GM18508 (cell line): ENCODE data around the gene GRIK3.
"Not testable (repeated sequence)": the region's sequence is repeated elsewhere in the genome, so short reads cannot be mapped to it uniquely, and the experiment has no call there.

Experiments
- ATAC-seq: cut with Tn5 transposase; IDR thresholded peaks from one replicate; pipeline ENCODE4 v1.9.1; 2021; ENCODE audit warnings: moderate number of reproducible peaks; ENCODE audit not compliant: insufficient read depth, unreplicated experiment

GRIK3 gene

DNA sequence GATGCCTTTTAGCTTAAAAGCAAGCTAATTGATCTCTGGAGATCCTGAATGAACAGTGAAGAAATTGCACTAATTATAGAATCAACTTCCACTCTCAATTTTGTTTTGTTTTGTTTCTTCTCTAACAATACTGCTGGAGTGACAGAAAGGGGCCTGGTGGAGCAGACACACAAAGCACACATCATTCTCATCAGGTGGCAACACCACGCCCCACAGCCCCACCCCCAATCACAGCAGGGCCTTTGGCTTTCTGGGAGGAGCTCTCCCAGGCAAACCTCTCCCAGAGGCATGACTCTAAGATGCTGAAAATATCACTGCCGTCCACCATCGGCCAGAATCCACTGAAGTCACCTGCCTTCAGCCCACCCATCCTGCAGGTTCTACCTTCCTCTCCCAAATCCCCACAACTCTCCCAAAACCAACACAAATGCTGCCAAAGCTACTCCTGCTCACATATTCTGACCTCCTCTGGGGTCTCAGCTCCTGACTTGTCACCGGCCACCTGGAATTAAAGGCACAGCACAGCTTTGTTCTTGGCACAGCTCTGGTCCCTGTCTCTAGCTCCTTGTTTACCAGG lies 120.7 kb downstream of the GRIK3 start:
- ATAC-seq = no peak

DNA sequence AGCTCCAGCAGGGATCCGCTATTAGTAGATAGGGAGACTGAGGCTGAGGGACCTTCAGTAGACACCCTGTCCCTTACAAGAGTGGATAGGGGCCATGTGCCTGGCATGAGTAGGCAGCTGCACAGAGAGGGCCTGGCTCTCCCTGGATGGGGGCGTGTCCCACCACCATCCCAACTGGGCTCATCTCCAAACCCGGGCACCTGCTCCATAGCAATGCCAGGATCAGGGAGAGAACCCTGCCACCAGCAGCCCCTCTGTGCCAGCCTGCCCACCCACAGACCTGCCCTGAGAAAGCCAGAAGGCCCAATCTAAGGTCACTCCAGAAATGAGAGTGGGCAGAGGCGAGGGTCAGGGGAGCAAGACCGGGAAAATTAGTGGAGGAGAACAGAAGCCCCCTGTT lies 121.3 kb downstream of the GRIK3 start:
- no peak for ATAC-seq

DNA sequence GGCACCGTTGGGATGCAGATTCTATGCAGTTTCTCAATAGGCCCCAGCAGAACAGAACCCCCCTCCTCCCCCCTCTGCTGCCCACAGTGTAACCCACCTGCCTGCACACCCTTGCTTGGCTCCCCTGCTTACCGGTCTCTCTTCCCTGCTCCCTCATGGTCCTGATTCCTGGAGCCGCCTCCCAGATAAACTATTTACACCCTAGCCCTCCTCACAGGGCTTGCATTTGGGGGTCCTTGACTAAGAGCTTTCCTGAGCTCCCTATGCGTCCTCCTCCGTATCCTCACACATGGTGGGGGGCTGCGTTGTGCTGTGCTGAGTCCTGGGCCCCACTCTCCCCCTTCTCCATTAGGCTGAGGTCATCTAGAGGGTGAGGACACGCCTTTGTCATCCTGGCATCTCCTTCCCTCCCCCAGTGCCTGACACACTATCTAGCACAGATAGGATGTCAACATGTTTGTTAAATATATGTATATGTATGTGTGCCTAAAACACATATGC lies 121.9 kb downstream of the GRIK3 start:
- no peak for ATAC-seq

DNA sequence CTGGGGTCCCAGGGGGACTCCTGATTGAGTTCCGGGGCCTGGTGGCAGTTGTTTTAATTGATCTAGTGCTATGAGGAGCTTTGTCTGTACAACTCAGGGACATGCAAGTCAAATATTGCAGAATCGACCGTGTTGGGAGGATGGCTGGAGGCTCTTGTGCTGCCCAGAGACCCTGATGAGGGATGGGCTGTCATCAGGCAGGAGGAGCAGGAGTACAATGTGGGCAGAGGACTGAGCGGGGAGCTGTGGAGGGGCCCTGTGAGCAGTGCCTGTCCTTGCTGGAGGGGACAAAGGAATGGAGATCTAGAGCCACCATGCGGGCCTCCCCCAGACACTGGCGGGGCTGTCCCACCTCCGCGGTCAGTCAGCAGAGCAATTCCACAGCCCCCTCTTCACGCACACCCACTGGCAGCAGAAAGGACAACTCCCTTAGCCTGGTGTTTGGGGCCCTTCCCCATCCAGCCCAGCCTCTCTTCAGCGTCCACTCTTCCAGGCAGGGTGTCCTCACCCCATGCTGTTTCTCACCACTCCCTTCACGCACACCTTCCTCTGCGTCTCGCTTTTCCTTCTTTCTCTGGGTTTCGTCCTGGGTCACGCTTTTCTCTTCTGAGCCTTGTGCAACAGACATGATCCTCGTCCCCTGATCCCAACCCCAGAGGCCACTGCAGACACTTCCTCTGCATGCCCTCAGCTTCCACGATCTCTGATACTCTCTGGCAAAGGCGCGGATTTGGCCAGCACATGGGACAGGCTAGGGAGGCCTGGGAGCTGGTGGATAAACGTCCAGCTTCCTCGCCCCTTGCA lies 122.6 kb downstream of the GRIK3 start:
- no peak for ATAC-seq

DNA sequence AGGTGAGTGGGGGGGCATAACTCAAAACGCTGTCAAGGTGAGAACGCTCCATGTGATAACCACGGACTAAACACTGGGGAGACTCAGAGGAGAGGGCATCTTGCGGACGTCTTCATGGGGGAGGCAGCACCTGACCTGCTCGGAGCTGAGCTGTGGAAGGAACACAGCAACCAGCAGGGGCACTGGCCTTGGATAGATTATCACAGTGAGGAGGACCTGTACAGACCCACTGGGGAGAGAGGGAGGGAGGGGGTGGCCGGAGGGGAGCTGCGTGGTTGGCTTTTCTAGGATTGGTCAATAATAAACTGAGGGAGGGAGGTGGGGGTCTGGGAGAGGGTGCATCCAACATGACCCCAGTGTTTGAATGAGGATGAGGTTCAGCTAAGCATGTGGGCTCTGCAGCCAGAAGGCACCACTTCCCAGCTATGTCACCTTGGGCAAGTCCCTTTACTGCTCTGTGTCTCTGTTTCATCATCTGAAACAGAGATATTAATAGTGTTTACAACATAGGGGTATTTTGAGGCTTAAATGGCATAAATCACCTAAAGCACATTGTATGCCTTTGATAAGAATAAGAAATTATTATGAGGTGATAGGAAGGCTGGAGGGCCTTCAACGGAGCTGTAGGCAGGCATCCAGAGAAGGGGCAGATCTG lies 123.3 kb downstream of the GRIK3 start:
- no peak for ATAC-seq

DNA sequence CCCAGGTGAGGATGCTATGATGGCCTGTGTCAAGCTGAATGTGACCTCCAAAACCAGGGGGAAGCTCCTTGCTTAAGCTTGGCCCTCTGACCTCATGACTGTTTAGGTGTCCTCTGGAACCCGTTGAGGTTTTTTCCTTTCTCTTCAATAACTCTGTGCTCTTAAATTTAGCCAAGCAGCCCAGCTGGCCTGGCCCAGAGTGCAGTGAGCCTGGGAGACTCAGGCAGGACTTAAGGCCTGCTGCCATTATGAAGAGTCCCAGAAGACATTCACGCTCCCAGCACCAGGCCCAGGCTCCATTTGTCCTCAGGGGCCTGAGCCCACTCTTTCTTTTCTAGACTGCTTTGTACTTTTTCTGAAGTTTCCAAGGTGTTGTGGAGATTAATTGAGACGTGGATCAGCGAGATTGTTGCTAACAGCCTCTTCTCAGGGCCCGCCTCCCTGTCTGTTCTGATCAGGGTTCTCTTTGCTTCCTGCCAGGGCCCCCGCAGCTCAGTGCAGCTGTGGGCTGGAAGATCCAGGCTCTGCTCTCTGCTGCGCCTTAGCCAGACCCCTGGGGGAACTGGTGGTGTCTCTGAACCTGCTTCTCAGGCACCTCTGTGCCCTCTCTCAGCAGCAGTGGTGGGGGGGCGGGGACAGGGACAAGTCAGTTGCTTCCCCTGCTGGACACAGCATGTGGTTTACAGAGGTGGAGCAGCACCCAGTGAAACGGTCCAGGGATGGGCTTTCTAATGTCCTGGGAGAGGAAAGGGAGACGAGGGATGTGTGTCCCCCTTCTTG lies 124.2 kb downstream of the GRIK3 start:
- ATAC-seq = no peak

DNA sequence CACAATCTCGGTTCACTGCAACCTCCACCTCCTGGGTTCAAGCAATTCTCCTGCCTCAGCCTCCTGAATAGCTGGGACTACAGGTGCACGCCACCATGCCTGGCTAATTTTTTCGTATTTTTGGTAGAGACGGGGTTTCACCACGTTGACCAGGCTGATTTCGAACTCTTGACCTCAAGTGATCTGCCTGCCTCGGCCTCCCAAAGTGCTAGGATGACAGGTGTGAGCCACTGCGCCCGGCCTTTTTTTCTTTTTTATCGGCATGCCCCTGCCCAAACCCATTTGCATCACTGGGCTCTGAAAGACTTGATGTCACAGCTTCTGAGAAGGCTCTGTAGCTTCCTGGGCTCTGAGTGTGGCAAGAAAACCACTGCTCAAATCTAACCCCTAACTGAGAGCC lies 125.0 kb downstream of the GRIK3 start:
- not testable (repeated sequence) for ATAC-seq

DNA sequence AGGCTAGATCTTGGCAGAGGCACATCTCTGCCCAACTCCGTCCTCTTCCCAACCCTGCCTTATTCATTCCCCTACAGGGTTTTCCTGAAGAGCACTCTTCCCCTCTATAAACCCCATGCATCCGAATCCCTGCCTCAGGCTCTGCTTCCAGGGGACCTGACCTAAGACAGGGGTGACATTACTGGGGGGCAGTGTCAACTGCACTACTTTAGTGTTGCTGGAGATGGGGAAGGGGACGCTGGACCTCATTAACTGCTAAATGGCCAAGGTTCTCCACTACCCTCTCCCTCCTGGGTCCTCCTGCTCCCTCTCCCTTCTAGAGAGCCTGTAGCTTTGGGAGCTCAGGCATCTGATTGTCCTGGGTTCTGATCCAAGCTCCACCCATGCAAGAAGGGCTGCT lies 126.2 kb downstream of the GRIK3 start:
- ATAC-seq = no peak

DNA sequence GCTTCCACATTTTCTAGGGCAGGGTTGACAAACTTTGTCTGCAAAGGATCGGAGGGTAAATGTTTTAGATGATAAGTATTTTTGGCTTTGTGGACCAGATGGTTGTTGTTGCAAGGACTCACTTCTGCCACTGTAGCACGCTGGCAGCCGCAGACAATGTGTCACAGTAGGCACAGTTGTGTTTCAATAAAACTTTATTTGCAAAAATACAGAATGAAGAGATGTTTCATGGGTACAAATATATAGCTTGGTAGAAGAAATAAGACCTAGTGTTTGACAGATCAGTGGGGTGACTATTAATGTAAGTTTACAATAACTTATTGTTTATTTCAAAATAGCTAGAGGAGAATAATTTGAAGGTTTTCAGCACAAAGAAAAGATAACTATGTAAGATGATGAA lies 127.8 kb downstream of the GRIK3 start:
- ATAC-seq = no peak

DNA sequence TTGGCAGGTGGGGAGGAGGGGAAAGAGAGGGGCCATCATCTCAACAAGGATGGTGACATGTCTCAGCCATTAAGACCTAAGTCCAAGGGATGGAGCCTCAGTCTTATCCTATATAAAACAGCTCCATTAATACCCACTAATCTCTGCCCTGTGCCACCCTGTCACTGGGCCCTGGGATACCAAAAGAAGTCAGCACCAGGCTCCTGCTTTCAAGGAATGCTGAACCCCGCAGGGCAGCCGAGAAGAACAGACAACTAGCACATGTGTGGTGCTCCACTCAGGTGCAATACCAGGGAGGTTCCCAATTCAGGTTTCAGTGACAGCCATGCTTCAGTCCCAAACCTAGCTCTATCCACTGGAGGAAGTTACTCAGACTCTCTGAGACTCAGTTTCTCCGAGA lies 128.4 kb downstream of the GRIK3 start:
- no peak for ATAC-seq

DNA sequence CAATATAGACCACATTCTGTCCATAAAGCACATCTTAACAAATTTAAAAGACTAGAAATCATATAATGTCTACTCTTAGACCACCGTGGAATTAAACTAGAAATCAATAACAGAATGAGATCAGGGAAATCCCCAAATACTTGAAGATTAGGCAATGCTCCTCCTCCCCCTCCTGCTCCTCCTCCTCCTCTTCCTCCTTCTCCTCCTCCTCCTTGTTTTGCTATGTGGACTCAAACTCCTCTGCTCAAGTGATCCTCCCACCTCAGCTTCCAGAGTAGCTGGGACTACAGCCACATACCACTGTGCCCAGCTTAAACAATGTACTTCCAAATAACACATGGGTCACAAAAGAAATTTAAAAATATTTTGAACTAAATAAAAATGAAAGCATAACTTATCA lies 134.2 kb downstream of the GRIK3 start:
- ATAC-seq = no peak

DNA sequence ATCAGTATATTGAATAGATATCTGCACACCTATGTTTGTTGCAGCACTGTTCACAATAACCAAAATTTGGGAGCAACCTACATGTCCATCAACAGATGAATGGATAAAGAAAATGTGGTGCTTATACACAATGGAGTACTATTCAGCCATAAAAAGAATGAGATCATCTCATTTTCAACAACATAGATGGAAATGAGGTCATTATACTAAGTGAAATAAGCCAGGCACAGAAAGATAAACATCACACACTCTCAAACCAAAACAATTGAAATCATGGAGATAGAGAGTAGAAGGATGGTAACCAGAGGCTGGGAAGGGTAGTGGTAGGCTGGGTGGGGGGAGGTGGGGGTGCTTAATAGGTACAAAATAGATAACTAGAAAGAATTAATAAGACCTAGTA lies 136.5 kb downstream of the GRIK3 start:
- not testable (repeated sequence) for ATAC-seq

DNA sequence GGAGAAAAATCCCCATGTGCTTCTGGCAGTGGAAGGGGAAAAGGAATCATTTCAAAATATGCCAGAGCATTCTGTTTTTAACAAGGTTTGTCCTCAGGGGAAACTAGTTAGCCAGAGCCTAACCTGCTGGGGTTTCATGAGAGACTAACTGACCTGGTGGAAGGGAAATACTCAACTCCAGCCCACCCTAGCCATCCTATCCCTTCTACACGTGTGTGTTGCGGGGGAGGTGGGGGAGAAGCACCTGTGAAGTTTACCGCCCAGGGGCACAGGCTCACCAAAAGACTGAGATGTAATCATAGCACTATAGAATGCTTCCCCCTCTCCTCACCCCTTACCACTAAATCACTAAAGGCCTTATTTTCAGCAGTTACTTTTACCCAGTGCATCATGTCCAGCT lies 139.5 kb downstream of the GRIK3 start:
- ATAC-seq = no peak

DNA sequence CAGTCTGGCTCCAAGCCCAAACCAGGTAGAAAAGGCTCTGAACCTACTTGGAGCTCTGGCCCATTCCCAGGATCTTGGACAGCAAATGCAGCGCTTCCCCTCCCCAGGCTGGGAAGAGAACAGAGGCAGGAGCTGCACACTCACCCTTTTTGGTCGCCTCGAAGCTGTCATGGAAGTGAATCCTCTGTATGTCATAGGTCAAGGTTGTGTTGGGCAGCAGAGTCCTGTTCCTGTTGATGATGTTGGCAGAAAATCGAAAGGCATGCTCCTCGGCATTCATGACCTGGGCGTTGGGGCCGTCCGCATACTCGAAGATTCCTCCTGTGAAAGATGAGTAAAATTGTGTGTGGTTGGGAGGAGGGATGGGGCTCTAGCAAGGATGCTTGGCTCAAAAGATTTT lies 143.5 kb downstream of the GRIK3 start:
- ATAC-seq = no peak

DNA sequence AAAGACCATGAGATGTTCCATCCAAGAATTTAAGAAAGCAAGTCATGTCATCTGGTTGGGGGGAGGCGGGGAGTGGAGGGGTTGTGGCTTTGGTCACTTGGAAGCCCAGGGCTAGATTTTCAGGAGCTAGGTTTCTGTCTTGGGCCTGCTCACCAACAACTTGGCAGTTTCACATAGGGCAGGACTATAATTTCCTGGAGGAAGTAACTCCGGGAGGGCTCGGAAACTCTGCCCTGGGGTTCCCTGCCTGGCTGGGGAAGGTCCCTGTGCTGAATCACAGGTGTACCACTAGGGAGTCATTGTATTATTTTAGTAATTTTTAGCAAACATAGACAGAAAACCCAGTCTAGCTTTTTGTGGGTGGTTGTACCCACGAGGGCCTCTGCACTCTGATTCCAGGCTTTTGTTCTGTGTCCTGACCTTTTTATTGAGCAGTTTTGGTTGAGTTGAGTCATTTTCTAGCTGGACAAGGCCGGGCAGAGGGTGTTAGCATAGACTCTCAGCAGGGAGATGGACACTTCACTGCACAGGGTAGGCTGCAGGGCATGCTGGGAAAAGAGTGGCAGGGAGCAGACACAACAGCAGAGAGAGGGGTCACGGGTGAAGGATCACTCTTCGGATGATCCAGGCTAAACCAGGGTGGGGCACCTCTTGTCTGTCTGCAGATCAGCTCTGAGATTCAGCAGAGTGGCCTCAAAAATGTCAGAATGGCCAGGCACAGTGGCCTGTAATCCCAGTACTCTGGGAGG lies 144.7 kb downstream of the GRIK3 start:
- ATAC-seq = no peak

DNA sequence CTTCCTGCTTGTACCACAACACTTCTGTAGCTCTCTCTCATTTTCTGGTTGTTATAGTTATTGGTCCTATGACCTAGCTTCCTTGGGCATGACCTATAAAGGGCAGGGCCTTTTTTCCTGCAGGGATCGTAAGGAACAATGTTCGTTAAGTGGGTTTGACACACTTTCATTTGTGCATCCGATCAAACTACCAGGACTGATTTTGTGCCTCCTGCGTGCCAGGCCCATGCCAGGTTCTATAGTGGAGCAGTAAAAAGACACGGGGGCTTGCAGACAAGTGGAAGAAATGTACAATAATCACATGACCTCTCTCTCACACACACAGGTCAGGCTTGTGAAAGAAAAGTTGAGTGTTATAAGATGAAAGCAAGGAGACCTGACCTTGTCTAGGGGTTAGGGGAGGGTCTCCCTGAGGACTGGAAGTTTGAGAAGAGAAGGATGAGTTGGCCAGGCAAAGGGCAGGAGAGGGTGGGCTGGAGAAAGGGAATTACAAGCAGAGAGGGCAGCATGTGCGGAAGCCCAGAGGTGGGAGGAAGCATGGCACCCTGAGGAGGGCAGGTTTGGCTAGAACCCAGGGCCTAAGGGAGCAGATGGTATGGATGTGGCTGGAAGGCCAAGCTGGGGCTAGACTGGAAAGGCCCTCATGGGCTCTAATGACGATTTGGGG lies 145.4 kb downstream of the GRIK3 start:
- ATAC-seq = no peak

DNA sequence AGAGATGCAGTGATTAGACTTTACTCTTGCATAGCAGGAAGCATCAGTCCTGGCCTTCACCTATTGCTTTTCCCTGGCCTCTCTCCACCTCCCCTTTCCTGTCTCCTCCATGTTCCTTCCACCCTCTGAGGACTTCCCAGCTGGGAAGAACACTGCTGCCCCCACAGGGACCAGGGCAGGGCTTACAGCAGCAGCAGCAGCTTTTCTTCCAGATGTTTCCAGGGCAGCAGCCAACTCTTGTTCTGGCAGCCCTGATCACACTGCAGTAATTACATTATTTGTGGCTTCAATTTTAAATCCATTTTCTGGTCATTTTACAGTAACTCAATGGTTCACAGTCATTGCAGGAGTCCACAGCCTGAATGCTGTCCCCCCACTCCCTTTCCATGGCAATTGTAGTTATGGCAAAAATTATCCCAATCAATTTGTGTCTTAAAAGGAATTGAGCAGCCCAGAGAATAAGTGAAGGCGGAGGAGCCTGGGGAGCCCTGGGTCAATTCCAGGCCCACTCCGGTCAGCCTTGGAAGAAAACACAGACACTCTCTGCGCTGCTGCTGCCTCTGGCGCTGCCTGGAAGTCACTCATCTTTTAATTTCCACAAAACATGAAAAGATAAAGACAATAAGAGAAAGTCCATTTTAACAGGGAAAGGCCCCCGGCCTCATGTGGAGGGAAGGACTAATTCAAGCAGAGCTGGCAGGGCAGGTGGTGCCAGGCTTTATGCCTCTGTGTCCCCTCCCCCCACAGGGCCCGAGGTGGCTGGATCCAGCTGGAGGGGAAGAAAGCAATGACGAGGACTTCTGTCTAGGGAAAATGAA lies 148.6 kb downstream of the GRIK3 start:
- no peak for ATAC-seq

DNA sequence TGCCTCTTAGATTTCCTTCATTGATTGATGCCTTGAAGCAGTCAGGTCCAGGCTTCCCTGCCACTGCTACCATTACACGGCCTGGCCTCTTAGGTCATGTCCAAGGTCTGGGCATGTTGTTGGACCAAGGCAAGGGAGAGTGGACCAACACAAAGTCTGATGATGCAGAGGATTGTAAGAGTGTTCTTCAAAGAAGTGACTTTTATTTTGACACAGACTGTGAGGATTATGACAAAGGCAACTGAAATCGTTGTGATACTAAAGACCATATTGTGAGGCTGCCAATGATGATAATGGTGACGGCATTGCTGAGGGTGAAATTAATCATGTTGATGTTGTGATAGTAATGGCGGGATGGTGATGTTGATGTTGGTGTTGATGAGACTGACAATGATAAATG lies 149.5 kb downstream of the GRIK3 start:
- no peak for ATAC-seq
